Stimulated activated CD4-positive, alpha-beta T cell treated with anti-CD3 and anti-CD28 coated beads, Interleukin-4, amount 100 ng/mL, for 4 hours (primary cell): Measurements from ENCODE around the gene SSMEM1.
A peak's percentile ranks its signal among the peaks of the same experiment; 100 is the strongest.
"Not testable (repeated sequence)": the region's sequence is repeated elsewhere in the genome, so short reads cannot be mapped to it uniquely, and the experiment has no call there.

Source experiments
- DNase-seq, 2 experiments: peaks; one replicate each; pipeline ENCODE4 v3.0.0-alpha.2; 2020

The SSMEM1 gene

DNA sequence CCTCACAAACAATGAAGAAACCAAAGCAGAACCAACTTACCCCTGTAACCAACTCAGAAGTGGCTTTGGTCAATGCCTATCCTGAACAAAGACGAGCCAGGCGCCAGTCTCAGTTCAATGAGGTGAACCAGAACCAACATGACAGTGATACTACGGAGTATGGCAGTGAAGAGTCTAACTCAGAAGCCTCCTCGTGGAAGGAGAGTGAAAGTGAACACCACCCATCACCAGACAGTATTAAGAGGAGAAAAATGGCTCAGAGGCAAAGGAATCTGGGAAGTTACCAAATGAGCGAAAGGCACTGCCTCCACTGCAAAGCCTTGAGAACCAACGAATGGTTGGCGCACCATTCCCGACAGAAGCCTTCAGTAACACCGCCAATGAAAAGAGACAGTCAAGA, 8.4 kb downstream of the SSMEM1 start:
- no peak for DNase-seq

DNA sequence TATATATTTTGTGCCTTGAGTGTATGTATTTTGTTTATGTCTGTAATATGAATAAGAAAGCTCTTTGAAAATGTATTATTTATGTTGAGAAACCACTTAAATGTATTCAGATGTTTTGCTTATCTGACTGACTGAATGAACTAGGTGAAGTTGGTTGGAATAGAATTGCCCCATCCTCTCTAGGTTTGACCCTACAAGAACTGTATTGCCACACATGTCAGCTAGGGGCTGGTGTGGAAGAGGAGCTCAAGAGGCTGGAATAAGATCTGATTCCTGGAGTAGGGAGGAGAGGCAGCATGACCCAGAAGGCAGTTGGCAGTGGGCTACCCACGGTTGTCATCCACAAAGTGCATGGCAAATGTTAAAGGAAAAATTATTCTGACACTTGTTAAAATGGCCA, 9.1 kb downstream of the SSMEM1 start:
- DNase-seq: no peak

DNA sequence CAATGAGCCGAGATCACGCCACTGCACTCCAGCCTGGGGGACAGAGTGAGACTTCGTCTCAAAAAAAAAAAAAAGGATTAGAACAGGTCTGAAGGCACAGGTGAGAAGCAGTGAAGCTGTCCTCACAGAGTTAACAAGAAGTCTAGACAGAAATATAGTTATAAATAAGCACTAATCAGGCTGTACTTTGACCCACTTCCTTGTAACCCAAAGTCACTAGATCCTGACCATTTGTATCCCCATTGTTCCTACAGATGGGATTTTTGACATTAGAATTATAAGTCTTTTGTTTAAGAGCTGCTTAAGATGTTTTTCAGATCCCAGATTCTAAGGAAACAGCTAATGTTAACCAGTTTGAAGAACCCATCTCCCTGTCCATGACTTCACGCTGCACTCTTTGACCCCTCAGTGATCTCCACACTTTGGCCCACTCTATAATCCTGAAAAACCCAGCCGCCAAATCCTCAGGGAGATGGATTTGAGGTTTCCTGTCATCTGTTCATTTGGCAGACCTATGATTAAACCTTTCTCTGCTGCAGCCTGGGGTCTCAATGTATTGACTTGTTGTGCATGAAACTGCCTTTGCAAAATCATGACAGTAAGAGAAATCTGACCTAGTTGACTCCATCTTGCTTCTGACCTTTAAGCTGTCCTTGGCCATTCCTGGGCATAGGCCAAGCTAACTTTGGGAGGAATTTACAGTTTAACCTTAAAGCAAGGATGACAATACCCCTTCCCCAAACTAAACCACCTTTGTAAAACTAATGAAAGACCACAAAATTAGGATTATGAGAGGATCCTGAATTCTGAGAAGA, 11.4 kb downstream of the SSMEM1 start:
- DNase-seq: no peak

DNA sequence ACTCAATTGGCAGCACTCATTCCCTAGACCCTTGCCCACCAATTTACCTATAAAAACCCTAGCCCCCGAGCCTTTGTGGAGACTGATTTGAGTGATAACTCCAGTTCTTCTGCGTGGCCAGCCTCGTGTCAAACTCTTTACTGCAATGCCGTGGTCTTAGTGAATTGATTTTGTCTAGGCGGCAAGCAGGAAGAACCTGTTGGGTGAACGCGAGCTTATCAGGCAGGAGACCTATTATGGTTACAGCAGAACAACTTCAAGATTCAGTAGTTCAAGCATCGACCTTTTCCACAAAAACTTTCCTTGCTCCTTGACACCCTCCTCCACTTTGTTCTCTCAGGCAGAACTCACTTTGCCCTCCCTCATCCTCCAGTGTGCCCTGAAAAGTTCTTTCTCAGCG, 12.2 kb downstream of the SSMEM1 start:
- no peak for DNase-seq

DNA sequence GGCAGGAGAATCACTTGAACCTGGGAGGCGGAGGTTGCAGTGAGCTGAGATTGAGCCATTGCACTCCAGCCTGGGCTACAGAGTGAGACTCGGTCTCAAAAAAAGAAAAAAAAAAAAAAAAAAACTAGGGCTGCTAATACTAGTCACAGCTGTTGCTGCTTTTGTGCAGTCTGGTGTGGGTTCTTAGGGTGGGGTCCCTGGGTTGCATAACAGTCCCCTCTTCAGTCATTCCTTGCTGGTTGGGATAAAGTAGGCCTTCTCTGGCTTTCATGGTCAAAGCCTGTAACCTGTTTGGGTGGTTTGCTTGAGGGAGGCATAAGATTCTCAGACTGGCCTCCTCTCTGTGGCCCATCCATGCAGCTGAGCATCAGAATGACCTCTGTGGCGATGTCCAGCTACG, 14.1 kb downstream of the SSMEM1 start:
- no peak for DNase-seq

DNA sequence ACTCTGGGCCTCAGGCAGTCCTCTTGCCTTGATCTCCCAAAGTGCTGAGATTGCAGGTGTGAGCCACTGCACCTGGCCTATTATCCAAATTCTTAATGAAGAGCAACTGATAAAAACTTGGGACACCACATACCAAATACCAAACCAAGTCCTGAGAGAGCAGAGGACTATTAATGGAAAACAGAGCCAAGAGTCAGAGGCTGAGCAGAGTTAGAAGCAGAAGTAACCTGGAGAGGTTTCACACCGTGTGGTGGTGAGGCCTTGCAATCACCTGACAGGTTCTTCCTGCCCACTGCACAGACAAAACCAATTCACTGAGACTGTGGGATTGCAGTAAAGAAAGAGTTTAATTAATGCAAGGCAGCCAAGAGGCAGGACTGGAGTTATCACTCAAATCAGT, 16.0 kb downstream of the SSMEM1 start:
- DNase-seq: no peak

DNA sequence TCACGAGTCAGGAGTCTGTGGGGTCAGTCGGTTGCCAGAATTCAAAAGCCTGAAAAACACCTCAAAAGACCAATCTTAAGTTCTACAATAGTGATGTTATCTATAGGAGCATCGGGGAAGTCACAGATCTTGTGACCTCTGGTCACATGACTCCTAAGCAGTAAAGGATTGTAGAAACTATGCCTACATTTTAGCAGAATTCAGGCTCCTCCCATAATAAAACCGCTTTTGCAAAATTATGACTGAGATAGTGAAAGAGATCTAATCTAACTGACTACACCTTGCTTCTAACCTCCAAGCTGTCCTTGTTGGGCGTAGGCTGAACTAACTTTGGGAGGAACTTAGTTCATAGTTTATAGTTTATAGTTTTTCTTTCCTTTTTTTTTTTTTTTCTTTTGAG, 16.6 kb downstream of the SSMEM1 start:
- no peak for DNase-seq

DNA sequence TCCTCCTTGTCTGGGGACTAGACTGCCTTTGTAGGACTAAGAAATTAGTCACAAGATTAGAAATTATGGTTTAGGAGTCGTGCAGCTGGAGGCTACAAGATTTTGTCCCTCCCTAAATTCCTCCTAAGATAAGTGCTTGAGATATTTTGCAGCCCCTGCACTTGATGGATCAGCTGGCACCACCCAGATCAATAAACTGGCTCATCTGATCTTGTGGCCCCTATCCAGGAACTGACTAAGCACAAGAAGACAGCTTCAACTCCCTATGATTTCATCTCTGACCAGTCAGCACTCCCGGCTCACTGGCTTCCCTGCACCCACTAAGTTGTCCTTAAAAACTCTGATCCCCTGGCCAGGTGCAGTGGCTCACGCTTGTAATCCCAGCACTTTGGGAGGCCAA, 17.3 kb downstream of the SSMEM1 start:
- not testable (repeated sequence) for DNase-seq

DNA sequence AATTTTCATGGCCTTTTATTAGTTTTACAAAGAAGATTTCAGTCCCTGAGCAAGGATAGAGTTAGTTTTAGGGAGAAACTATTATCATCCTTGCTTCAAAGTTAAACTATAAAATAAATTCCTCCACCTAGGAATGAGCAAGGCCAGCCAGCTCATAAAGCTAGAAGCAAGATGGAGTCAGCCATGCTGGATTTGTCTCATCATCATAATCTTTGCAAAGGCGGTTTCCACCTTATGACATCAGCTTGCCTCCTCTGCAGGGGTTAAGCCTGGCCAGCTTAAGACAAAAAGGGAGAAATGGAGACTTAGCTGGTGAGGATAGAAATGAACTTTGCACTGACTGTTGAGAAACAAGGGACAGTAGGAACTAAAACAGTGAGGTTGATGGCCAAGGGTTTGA, 18.7 kb downstream of the SSMEM1 start:
- DNase-seq: no peak

DNA sequence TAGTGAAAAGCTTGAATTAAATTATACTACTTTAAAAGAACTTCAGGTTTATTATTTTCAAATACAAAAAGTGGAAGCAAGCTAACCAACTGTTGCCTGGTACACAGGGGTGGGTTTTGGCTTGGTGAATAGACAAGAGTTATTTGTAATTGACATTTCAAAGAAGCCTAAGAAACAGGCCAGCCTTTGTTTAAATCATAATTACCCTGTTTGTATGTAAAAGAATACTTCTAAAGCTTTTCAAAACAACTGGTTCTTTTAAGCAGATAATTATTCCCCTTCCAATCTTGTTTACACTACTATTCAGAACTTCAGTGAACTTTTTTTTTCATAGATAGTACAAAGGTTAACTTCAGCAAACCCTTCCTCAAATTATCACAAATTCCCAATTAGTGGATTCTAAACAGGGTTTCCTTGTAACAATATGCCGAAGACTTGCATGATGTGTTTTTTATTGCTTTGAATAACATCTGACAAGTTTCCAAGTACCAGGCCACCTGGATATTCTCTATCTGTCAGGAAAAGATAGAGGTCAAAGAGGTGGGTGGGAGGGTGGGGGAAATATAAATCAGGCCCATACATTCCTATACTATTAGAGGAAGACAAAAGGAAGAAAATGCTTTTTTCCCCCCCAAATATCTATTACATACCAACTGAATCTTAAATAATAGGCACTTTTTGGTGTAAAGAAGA, 20.4 kb downstream of the SSMEM1 start:
- DNase-seq: no peak

DNA sequence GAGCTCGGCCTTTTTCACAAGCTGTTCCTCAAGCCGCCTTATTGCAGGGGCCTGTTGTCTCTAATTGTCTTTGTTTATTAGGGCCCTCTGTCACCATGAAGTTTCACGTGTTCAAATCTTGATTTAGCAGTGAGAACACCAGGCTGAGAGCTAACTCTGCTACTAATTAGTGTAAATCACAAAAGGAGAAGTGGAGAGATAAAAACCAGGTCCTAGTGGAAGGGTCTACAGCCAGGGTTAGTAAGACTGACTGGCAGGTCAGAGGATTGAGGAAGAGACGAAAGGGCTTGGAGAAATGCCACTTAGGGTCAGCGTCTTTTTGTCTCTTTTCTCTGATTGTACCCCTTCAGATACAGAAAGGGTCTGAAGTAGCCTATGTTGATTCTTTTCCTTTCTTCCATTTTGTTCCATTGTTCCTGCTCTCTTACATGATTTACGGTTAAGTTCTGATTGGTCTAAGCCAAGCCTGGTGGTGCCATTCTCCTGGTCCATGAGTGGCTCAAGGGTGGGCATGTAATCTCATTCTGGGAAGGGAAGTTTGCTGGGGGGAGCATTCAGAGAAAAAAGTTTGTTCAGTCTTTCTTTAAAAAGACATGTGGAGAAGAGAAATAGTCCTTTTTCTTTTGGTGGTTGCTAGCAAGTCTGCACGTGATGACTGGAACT, 21.3 kb downstream of the SSMEM1 start:
- DNase-seq: no peak

DNA sequence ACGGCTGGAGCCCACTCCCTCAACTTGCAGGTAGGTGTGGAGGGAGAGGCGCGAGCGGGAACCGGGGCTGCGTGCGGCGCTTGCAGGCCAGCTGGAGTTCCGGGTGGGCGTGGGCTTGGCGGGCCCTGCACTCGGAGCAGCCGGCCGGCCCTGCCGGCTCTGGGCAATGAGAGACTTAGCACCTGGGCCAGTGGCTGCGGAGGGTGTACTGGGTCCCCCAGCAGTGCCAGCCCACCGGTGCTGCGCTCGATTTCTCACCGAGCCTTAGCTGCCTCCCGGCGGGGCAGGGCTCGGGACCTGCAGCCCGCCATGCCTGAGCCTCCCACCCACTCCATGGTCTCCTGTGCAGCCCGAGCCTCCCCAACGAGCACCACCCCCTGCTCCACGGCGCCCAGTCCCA, 22.3 kb downstream of the SSMEM1 start:
- DNase-seq: not testable (repeated sequence)

DNA sequence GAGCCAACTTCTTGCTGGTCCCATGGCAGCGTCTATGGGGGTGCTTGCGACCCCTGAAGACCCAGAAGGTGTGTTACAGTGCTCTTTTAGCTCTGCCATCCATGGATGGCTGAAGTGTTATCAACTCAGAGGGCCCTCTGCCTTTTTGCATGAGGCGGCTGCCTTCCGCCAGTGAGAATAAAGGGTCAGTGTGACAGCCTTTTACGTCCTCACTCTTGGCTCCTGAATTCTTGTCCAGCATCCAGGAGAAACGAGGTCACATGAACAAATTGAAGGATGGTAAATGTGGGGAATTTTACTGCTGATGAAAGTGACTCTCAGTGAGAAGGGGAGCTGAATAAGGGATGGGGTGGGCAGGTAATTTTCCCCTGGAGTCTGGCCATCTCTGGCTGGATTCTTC, 24.1 kb downstream of the SSMEM1 start:
- no peak for DNase-seq

DNA sequence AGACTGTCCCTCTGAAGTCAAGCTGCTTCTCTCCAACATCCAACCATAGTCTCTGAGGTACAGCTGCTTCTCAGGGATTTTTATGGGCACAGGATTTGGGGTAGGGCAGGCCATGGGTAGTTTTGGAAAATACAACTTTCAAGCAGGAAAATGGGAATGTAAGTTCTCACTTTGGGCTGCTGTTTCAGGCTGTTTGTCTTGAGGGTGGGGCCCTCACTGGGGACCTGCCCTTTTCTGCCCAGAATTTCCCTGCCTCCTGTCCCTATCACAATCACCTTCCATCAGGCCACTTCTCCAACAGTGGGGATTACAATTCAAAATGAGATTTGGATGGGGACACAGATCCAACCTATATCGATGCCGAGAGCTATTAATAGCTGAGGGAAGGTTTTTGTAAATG, 24.5 kb downstream of the SSMEM1 start:
- no peak for DNase-seq

DNA sequence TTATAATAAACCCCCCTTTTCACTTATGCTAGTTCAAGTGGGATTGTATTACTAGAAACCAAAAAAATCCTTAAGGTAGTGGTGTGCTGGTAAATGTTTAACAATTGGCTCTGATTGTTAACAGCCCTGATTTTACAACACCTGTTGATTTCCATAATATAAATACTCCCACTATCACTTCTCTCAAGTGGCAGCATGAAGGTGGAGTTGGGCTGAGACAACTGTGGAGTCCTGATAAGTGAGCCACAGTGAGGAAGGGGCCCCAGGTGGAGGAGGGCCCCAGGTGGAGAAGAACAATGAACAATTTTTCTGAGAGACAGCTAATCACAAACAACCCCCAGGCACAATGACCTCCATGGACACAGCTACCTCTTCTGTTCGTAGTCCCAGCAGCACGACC, 26.4 kb downstream of the SSMEM1 start:
- no peak for DNase-seq

DNA sequence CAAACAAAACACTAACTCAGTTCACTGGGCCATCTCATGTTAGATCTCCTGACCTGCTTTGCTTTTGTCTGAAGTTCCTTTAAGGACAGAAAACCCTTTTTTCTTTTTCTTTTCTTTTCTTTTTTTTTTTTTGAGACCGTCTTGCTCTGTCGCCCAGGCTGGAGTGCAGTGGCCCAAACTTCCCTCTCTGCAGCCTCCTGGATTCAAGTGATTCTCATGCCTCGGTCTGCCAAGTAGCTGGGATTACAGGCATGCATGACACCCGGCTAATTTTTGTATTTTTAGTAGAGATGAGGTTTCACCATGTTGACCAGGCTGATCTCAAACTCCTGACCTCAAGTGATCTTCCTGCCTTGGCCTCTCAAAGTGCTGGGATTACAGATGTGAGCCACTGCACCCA, 28.7 kb downstream of the SSMEM1 start:
- DNase-seq: not testable (repeated sequence)

DNA sequence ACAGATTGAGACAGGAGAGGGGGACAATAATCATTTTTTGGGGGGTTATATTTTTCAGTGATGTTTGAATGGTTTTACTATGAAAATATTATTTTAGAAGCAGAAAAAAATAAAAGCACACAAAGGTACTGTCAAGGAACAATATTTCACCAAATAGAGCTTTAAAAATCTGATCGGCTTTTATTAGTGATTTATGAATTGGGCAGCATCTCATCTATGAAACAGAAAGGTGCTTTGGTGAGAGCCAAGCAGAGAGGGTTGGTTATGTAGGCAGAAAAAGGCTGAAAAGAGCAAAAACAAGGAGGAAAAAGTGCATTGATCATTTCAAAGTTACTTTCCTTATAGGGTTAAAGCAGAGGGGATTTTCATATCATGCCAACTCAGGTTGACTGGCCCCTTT, 32.6 kb downstream of the SSMEM1 start:
- no peak for DNase-seq

DNA sequence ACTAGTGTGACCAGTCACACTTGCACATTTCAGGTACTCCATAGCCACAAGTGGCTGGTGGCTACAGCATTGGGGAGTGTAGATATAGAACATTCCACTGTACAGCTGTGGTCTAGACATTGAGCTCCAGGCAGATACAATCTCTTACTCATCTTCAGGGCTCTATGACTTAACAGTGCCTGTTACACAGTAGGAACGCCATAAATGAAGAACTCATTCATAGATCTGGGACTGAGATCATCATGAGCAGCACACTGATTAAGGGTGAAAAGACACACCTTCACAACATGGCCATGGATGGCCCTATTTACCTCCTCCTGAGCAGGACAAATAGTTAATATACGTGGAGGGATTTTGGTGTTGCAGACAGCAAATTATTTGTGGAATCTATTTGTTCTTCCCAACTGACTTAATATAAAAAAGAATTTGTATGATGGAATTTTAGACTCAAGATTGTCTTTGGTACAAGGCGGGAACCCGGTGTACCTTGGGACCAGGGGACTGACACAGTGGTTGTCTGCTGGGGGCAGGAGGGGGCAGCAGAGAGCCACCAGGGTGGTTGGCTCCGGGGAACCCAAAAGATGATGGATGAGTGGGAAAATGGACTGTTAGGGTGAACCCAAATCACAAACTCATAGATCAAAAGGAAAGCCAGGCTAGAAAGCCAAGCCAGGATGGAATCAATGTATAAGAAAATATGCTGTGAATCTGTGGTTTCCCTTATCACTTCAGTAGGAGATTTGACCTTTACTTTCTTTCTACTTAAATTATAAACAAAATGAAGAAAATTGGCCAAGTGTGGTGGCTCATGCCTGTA, 34.7 kb downstream of the SSMEM1 start:
- DNase-seq: peak; percentile 39 to 63

DNA sequence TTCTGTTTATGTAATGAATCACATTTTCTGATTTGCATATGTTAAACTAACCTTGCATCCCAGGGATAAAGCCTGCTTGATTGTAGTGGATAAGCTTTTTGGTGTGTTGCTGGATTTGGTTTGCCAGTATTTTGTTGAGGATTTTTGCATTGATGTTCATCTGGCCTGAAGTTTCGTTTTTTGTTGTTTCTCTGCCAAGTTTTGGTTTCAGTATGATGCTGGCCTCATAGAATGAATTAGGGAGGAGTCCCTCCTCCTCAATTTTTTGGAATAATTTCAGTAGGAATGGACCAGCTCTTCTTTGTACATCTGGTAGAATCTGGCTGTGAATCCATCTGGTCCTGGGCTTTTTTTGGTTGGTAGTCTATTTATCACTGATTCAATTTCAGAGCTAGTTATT, 35.8 kb downstream of the SSMEM1 start:
- not testable (repeated sequence) for DNase-seq

DNA sequence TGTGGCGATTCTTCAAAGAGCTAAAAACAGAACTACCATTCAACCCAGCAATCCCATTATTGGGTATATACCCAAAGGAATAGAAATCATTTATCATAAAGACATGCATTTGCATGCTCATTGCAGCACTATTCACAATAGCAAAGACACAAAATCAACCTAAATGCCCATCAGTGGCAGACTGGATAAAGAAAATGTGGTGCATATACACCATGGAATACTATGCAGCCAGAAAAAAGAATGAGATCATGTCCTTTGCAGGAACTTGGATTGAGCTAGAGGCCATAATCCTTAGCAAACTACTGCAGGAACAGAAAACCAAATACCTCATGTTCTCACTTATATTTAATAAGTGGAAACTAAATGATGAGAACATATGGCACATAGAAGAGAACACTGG, 38.8 kb downstream of the SSMEM1 start:
- not testable (repeated sequence) for DNase-seq

DNA sequence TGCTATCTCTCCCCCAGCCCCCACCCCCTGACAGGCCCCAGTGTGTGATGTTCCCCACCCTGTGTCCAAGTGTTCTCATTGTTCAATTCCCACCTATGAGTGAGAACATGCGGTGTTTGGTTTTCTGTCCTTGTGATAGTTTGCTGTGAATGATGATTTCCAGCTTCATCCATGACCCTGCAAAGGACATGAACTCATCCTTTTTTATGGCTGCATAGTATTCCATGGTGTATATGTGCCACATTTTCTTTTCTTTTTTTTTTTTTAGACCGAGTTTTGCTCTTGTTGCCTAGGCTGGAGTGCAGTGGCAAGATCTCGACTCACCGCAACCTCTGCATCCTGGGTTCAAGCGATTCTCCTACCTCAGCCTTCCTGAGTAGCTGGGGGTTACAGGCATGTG, 41.2 kb downstream of the SSMEM1 start:
- not testable (repeated sequence) for DNase-seq

DNA sequence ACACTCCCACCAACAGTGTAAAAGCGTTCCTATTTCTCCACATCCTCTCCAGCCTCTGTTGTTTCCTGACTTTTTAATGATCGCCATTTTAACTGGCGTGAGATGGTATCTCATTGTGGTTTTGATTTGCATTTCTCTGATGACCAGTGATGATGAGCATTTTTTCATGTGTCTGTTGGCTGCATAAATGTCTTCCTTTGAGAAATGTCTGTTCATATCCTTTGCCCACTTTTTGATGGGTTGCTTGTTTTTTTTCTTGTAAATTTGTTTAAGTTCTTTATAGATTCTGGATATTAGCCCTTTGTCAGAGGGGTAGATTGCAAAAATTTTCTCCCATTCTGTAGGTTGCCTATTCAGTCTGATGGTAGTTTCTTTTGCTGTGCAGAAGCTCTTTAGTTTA, 42.0 kb downstream of the SSMEM1 start:
- DNase-seq: not testable (repeated sequence)

DNA sequence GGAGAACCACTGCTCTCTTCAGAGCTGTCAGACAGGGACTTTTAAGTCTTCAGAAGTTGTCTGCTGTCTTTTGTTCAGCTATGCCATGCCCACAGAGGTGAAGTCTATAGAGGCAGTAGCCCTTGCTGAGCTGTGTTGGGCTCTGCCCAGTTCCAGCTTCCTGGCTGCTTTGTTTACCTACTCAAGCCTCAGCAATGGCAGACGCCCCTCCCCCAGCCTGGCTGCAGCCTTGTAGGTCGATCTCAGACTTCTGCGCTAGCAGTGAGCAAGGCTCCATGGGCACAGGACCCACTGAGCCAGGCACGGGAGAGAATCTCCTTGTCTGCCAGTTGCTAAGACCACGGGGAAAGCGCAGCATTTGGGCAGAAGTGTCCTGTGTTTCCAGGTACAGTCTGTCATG, 46.9 kb downstream of the SSMEM1 start:
- no peak for DNase-seq
